ENCODE measurements around the gene CCHCR1.

The CCHCR1 gene

GRCh38 chr6:31092769-31093505, 64.7 kb downstream of the CCHCR1 start:
- in situ Hi-C loops (cut with HindIII; ENCODE audit: low pct_unique_long_range_greater_than_20kb, low sequenced_read_pairs): no loop called here
- no peak for TF ChIP-seq JUND (IDR thresholded peaks at IDR 0.05; ENCODE audit: low read depth)
- no peak for DNase-seq (ENCODE audit: low read depth in 1 of 2, low spot score in 1 of 2)

Data from T47D (cell line).